ENCODE data around the gene SULF2.
"Not testable (repeated sequence)": the region's sequence is repeated elsewhere in the genome, so short reads cannot be mapped to it uniquely, and the experiment has no call there.

SULF2 gene
- long read RNA-seq, donor 1, partial matches to known transcripts: 8 of 13 reads
- long read RNA-seq, donor 1, other reads (novel, unspliced or antisense): 0 of 13 reads
- long read RNA-seq, donor 2, full-length matches to known transcripts: 4 of 4 reads
- long read RNA-seq, donor 2, partial matches to known transcripts: 0 of 4 reads
- long read RNA-seq, donor 2, other reads (novel, unspliced or antisense): 0 of 4 reads
- long read RNA-seq, donor 3, partial matches to known transcripts: 0 of 1 reads
- long read RNA-seq, donor 3, other reads (novel, unspliced or antisense): 0 of 1 reads
- long read RNA-seq, donor 4, partial matches to known transcripts: 6 of 9 reads
- long read RNA-seq, donor 4, other reads (novel, unspliced or antisense): 0 of 9 reads
- long read RNA-seq, donor 5, partial matches to known transcripts: 0 of 2 reads
- long read RNA-seq, donor 5, other reads (novel, unspliced or antisense): 0 of 2 reads
- long read RNA-seq, donor 6, partial matches to known transcripts: 14 of 15 reads
- long read RNA-seq, donor 6, other reads (novel, unspliced or antisense): 0 of 15 reads
- long read RNA-seq, donor 7, full-length matches to known transcripts: 5 of 22 reads
- long read RNA-seq, donor 7, partial matches to known transcripts: 17 of 22 reads
- long read RNA-seq, donor 7, other reads (novel, unspliced or antisense): 0 of 22 reads
- long read RNA-seq, donor 8, partial matches to known transcripts: 15 of 17 reads
- long read RNA-seq, donor 8, other reads (novel, unspliced or antisense): 0 of 17 reads

- no peak for DNase-seq
Measured at GRCh38 chr20:47785311-47785853, at the start of gene SULF2. TSS of gene SULF2 (minus strand) at chr20:47785481. CDS start at chr20:47757363, 28,118 bp downstream.

GRCh38 chr20:47831675-47832074 lies 46.4 kb upstream of the SULF2 start:
- DNase-seq: not testable (repeated sequence)

- not testable (repeated sequence) for DNase-seq
Measured at GRCh38 chr20:47826716-47827115, 41.4 kb upstream of the SULF2 start.

GRCh38 chr20:47826006-47826405 lies 40.7 kb upstream of the SULF2 start:
- not testable (repeated sequence) for DNase-seq

GRCh38 chr20:47825011-47825762 lies 39.9 kb upstream of the SULF2 start:
- DNase-seq: no peak

DNA sequence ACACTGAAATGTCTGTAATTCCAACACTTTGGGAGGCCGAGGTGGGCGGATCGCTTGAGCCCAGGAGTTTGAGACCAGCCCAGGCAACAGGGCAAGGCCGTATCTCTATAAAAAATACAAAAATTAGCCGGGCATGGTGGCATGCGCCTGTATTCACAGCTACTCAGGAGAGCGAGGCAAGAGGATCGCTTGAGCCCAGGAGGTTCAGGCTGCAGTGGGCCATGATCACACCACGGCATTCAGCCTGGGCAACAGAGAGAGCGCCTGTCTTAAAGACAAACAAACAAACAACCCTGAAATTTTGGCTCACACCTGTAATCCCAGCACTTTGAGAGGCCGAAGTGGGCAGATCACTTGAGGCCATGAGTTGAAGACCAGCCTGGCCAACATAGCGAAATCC lies 38.7 kb upstream of the SULF2 start:
- DNase-seq: not testable (repeated sequence)

DNA sequence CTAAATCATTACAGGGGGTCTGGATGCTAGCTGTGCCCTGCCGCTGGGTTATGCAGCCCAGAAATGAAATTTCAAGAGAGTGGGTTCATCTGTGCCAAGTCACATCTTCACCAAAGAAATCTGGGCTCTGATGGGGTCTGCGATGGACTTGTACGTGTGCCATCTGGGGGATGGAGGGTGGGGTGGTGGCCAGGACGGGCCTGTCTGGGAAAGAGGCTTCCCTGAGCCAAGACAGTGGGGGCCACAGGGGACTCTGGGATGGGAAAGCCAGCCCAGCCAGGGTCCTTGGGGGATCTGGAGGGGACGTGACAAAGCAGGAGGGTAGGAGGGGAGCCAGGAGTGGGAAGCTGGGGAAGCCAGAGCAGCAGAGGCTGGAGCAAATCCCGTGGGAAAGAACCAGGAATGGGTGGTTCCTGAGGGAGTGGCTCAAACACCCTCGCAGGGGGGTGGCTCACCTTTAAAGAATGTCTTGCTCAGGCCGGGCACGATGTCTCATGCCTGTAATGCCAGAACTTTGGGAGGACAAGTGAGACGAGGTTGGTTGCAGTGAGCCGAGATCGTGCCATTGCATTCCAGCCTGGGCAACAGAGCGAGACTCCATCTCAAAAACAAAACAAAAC lies 36.3 kb upstream of the SULF2 start:
- DNase-seq: no peak

DNA sequence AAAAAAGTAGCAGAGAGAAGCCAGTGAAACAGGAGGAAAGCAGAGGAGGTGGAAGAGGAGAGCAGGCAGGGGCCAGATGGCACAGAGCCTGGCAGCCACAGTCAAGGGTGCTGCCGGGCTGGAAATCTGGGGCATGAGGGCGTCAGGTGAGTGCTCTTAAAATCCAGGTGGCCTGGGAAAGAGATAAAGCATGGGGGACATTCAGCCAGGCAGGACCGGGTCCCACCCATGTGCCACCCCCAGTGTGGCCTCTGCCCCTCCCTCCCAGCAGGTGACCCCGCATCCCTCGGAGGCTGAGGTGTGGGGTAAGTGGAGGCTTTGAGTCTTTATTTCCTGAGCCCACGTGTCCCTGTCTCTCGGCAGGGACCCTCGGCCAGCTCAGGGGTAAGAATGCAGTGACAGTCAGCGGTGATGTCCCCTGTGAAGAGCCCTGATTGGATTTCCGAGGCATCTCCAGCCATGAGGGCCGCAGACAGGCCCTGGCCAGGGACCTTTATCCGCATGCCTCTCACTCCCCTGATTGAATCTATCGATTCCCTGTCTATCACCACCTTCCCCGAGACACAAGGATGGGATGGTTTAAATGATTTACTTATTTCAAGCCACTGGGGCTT lies 33.8 kb upstream of the SULF2 start:
- DNase-seq: no peak

DNA sequence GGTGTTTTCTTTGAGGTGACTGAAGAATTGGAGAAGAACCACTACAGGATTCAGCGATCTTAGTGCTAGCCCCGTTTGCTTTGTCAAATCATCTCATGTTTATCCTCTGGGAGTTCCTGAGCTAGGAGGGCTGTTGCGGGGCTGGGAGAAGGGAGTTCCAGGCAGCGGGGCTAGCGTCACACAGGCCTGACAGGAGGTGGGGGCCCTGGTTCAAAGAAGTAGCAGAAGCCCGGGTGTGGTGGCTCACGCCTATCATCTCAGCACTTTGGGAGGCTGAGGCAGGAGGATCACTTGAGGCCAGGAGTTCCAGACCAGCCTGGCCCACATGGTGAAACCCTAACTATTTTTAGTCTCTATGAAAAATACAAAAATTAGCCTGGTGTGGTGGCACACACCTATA lies 33.2 kb upstream of the SULF2 start:
- DNase-seq: no peak

- DNase-seq: no peak
Measured at GRCh38 chr20:47818016-47818415, 32.7 kb upstream of the SULF2 start.

DNA sequence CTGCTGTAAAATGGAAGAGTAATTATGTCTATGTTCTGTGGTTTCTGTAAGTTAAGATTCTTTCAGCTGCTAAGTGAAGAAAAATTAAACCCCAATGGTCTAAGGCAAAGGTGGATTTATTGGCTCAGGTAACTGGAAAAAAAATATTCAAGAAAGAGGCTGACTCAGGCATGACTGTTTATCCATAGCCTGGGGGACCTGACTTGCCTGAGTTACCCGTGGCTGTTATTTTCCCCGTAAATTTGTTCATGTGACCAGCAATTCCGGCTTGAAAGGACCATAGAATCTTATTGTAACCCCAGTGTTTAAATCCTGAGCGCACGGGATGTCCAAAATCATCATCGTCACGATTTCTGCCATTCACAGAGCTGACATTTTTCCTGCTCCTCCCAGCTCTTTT lies 32.3 kb upstream of the SULF2 start:
- no peak for DNase-seq

GRCh38 chr20:47816487-47817451 lies 31.5 kb upstream of the SULF2 start:
- DNase-seq: no peak

DNA sequence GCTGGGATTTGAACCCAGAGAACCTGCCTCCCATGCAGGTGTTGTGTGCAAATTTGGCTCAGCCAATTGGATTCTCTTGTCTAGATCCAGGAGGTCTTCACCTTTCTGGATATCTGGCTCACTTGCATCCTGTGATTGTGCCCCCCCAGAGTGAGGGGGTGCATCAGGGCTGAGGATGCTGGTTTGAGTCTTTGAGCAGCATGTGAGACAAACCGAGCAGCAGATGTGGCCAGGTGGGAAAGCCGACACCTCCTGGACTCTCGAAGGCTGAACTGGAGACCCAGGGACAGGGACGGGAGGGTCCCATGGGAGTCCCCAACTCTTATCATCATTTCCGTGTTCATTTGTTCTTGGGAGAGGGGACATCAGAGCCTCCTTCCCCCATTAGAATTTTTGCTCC lies 30.6 kb upstream of the SULF2 start:
- no peak for DNase-seq

- DNase-seq: no peak
Measured at GRCh38 chr20:47815416-47815806, 30.1 kb upstream of the SULF2 start.

GRCh38 chr20:47814632-47815415 lies 29.5 kb upstream of the SULF2 start:
- no peak for DNase-seq

- DNase-seq: no peak
Measured at GRCh38 chr20:47810721-47811347, 25.6 kb upstream of the SULF2 start.

DNA sequence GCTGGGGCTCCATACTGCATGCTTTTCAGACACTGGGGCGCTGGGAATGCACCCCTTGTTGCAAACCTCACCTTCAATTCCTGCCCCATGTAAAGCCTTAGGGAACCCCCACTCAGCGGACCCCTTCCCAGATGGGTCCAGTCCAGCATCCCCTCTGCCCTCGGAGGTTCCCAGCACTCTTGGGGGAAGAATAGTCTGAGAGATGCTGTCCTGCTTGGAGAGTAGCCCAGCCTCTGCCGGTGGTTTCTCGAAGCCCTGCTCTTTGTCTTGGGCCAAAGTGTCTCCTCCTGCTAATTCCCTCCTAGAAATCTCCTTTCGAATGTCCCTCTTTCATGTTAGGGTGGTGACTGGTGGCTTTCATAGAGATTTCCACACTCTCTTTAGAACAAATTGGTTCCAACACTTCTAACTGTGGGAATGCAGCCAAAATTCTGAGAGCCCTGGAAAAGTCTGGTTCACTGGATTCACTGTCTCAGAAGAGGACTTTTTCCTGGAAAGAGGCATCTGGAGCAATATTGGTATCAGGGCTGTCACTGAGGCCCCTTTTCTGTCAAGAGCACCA lies 24.9 kb upstream of the SULF2 start:
- no peak for DNase-seq

DNA sequence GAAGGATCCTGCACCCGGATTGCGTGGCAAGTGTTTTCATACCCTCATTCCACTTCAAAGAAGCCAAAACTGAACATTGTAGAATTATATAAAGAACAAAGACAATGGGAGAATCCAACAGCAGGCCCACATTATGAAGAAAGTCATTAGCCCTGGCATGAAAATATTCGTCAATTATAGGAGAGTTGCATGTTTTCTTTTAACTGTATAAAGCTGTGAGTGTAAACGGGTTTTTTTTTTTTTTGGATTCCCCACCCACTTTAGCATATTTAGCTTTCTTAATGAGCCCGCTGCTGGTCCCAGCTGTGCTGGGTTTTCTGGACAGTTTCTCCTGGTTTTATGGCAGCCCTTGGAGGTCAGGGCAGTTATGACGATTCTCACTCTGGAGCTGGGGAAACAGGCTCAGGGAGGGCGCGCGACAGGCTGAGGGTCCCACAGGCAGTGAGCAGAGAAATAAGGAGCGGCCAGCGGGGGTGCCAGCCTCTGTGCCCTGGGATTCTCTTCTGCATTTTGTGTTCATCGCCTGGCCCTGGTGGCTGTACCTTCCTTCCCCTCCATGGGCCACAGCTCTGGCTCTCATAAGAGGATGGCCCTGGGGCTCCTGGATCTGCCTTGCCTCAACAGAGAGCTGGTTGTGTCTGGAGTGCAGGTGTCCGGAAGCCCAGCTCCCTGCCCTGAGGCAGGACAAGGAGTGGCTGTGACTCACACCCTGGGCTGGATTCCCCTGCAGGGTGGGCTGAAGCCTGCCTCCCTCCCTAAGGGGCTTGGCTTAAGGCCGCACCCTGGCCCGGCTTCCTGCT lies 24.1 kb upstream of the SULF2 start:
- no peak for DNase-seq

Data from right kidney (tissue), 9 donors.